HCT116 (cell line): ENCODE measurements around the gene ZNF692. TPM values are rescaled to one million over a fixed set of nuclear protein-coding genes. Genes with fewer than 3 reads are reported as not detected.

Source experiments
- microRNA-seq: library from miRNA; unstranded; fragments of <30 nt; microRNA quantifications from one replicate; pipeline ENCODE4, GENCODE V29; 2016; ENCODE audit warnings: borderline number of aligned reads
- total RNA-seq: library from RNA; stranded (reverse); gene quantifications from one replicate; pipeline ENCODE4 v1.2.1, GENCODE V29; 2021; ENCODE audit not compliant: unreplicated experiment

The ZNF692 gene
- total RNA-seq, 1 experiment from 2014 or later: 76.2 TPM

Small RNA genes within 50 kb of the gene (microRNA-seq; reads per million reads assigned to microRNA genes)
- 1.2 reads per million for gene MIR3124

Other genes with a start within 250 kb of the ZNF692 start
- gene OR2T11, start 224.0 kb downstream of the ZNF692 start, total RNA-seq: not detected
- not detected for gene OR2T35, start 213.8 kb downstream of the ZNF692 start, total RNA-seq
- gene OR2T27, start 203.6 kb downstream of the ZNF692 start, total RNA-seq: not detected
- not detected for gene OR14I1, start 156.3 kb downstream of the ZNF692 start, total RNA-seq
- gene LYPD8, start 103.3 kb downstream of the ZNF692 start, total RNA-seq: not detected
- gene SH3BP5L, start 33.2 kb downstream of the ZNF692 start, total RNA-seq: 22.3 TPM
- 27.6 TPM for gene ZNF672, start 20.9 kb downstream of the ZNF692 start, total RNA-seq
- gene PGBD2, start 47.1 kb upstream of the ZNF692 start, total RNA-seq: 5.1 TPM